ENCODE data around the gene KCNK4.

DNA sequence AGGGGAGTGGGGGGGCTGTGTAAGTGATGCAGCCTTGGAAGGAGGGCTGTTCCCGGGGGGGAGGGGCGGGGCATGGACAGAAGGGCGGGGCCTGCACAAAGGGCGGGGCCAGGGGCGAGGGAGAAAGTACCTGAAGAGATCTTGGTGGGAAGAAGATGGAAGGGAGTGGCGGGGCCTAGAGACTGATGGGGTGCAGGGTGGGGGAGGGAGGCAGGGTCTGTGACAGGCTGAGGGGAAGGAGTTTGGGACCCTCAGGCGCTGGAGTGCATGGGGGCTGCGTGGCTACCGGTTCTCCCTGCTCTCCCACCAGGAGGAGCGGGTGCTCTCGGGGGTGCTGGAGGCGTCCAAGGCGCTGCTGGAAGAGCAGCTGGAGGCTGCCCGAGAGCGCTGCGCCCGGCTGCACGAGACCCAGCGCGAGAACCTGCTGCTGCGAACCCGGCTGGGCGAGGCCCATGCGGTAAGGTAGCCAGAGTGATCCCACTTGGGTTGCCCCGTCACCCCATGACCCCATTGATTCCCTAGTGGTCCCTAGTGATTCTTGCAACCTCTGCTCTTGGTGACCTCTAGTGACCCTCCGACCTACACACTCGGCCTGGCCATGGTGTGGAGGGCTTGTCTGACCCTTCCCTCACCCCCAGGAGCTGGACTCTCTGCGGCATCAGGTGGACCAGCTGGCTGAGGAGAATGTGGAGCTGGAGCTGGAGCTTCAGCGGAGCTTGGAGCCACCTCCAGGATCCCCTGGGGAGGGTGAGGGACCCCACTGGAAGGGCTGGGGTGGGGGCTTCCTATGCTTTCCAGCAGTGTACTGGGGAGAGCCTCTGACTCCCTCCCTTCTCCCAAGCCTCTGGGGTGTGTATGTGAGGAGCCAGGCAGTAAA lies 52.0 kb downstream of the KCNK4 start:
- TF ChIP-seq POLR2AphosphoS5 (IDR thresholded peaks at IDR 0.05) (no peak), POLR2A (IDR thresholded peaks at IDR 0.05) (no peak)
- TF ChIP-seq, protein P1, sequence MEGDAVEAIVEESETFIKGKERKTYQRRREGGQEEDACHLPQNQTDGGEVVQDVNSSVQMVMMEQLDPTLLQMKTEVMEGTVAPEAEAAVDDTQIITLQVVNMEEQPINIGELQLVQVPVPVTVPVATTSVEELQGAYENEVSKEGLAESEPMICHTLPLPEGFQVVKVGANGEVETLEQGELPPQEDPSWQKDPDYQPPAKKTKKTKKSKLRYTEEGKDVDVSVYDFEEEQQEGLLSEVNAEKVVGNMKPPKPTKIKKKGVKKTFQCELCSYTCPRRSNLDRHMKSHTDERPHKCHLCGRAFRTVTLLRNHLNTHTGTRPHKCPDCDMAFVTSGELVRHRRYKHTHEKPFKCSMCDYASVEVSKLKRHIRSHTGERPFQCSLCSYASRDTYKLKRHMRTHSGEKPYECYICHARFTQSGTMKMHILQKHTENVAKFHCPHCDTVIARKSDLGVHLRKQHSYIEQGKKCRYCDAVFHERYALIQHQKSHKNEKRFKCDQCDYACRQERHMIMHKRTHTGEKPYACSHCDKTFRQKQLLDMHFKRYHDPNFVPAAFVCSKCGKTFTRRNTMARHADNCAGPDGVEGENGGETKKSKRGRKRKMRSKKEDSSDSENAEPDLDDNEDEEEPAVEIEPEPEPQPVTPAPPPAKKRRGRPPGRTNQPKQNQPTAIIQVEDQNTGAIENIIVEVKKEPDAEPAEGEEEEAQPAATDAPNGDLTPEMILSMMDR (IDR thresholded peaks at IDR 0.05), result no peak
